ENCODE measurements around the gene ZNF577. TPM values are rescaled to one million over a fixed set of nuclear protein-coding genes. Genes with fewer than 3 reads are reported as not detected.

Gene ZNF577
- total and polyA plus RNA-seq, 5 donors: 8.4 to 14.2 (median 10.1) TPM

Other genes starting within 250 kb of the ZNF577 start
- gene SIGLEC14, start 241.1 kb downstream of the ZNF577 start, total RNA-seq: 1 to 10 TPM; 1.7 to 5.5 (median 3.8) TPM
- 0.75 TPM for gene SIGLEC14, start 241.1 kb downstream of the ZNF577 start, polyA plus RNA-seq
- gene SPACA6, start 194.6 kb downstream of the ZNF577 start, total RNA-seq: 10 to 100 TPM; 15.4 to 25.7 (median 17.2) TPM
- gene SPACA6, start 194.6 kb downstream of the ZNF577 start, polyA plus RNA-seq: 15.0 TPM
- gene HAS1, start 164.0 kb downstream of the ZNF577 start, total RNA-seq: 1 to 10 TPM in 3 of 4 donors, under 1 TPM in 1; 0.40 to 1.2 (median 1.1) TPM
- gene HAS1, start 164.0 kb downstream of the ZNF577 start, polyA plus RNA-seq: 1.7 TPM
- gene FPR1, start 136.1 kb downstream of the ZNF577 start, total RNA-seq: 10 to 100 TPM in 1 of 4 donors, 1 to 10 TPM in 3; 3.6 to 15.1 (median 7.0) TPM
- 0.97 TPM for gene FPR1, start 136.1 kb downstream of the ZNF577 start, polyA plus RNA-seq
- 1 to 10 TPM in 2 of 4 donors, under 1 TPM in 2; 0.42 to 1.4 (median 1.0) TPM for gene FPR2, start 126.8 kb downstream of the ZNF577 start, total RNA-seq
- 0.09 TPM for gene FPR2, start 126.8 kb downstream of the ZNF577 start, polyA plus RNA-seq
- gene FPR3, start 92.8 kb downstream of the ZNF577 start, total RNA-seq: 10 to 100 TPM in 1 of 4 donors, 1 to 10 TPM in 3; 4.2 to 11.8 (median 7.8) TPM
- gene FPR3, start 92.8 kb downstream of the ZNF577 start, polyA plus RNA-seq: 1.6 TPM
- 10 to 100 TPM; 11.2 to 14.1 (median 11.7) TPM for gene ZNF649, start 17.1 kb upstream of the ZNF577 start, total RNA-seq
- 5.2 TPM for gene ZNF649, start 17.1 kb upstream of the ZNF577 start, polyA plus RNA-seq
- gene ZNF613, start 39.5 kb upstream of the ZNF577 start, total RNA-seq: 1 to 10 TPM; 3.4 to 6.2 (median 5.3) TPM
- 3.9 TPM for gene ZNF613, start 39.5 kb upstream of the ZNF577 start, polyA plus RNA-seq
- 10 to 100 TPM in 1 of 4 donors, 1 to 10 TPM in 3; 9.2 to 11.3 (median 9.8) TPM for gene ZNF350, start 98.9 kb upstream of the ZNF577 start, total RNA-seq
- gene ZNF350, start 98.9 kb upstream of the ZNF577 start, polyA plus RNA-seq: 5.2 TPM
- 10 to 100 TPM; 13.0 to 15.6 (median 15.1) TPM for gene ZNF615, start 120.3 kb upstream of the ZNF577 start, total RNA-seq
- gene ZNF615, start 120.3 kb upstream of the ZNF577 start, polyA plus RNA-seq: 5.4 TPM
- gene ZNF614, start 140.4 kb upstream of the ZNF577 start, total RNA-seq: 10 to 100 TPM in 1 of 4 donors, 1 to 10 TPM in 3; 7.5 to 10.5 (median 8.0) TPM
- gene ZNF614, start 140.4 kb upstream of the ZNF577 start, polyA plus RNA-seq: 4.0 TPM
- 10 to 100 TPM in 3 of 4 donors, 1 to 10 TPM in 1; 8.3 to 13.5 (median 12.5) TPM for gene ZNF432, start 160.9 kb upstream of the ZNF577 start, total RNA-seq
- gene ZNF432, start 160.9 kb upstream of the ZNF577 start, polyA plus RNA-seq: 6.2 TPM
- 10 to 100 TPM; 11.0 to 17.9 (median 13.1) TPM for gene ZNF841, start 207.8 kb upstream of the ZNF577 start, total RNA-seq
- 4.7 TPM for gene ZNF841, start 207.8 kb upstream of the ZNF577 start, polyA plus RNA-seq